MCF 10A (cell line): Measurements from ENCODE around the gene ADD1. TPM values are rescaled to one million over a fixed set of nuclear protein-coding genes. Genes with fewer than 3 reads are reported as not detected.
A peak's percentile ranks its signal among the peaks of the same experiment; 100 is the strongest.

ENCODE experiments used
- BruUV-seq: library from RNA; stranded (reverse); fragments of 400-500 nt; replicated peaks from 2 replicates; lab custom pipeline; 2021; lab: Mats Ljungman, UMichigan
- CTCF ChIA-PET: fragments of 300-600 bp; sonication (Branson Sonifier 250); formaldehyde crosslinking; extraction: SDS; loops from one replicate; lab custom pipeline; 2021; ENCODE audit warnings: antibody characterized with exemption, inconsistent platforms; lab: Yijun Ruan, JAX
- POLR2A ChIA-PET: fragments of 300-600, 350-650 bp; sonication (Branson Sonifier 250); formaldehyde crosslinking; extraction: SDS; loops from one replicate; lab custom pipeline; 2020; ENCODE audit warnings: antibody characterized with exemption, inconsistent platforms; lab: Yijun Ruan, JAX
- DNase-seq: peaks from one replicate; pipeline ENCODE4 v3.0.0-alpha.2; 2018; ENCODE audit not compliant: unreplicated experiment
- H3K27ac Mint-ChIP-seq: one replicate; pipeline ENCODE4 v1.8.0; 2022; ENCODE audit warnings: mild to moderate bottlenecking, low read depth, mixed read lengths; ENCODE audit not compliant: unreplicated experiment
- H3K27me3 Mint-ChIP-seq: one replicate; pipeline ENCODE4 v1.8.0; 2022; ENCODE audit warnings: mixed read lengths; ENCODE audit not compliant: insufficient read depth, unreplicated experiment
- H3K36me3 Mint-ChIP-seq: one replicate; pipeline ENCODE4 v1.8.0; 2022; ENCODE audit warnings: mild to moderate bottlenecking, moderate library complexity, mixed read lengths; ENCODE audit not compliant: insufficient read depth, unreplicated experiment
- H3K4me1 Mint-ChIP-seq: one replicate; pipeline ENCODE4 v1.8.0; 2022; ENCODE audit warnings: mixed read lengths; ENCODE audit not compliant: insufficient read depth, unreplicated experiment
- H3K4me3 Mint-ChIP-seq: one replicate; pipeline ENCODE4 v1.8.0; 2022; ENCODE audit warnings: mild to moderate bottlenecking, moderate library complexity, mixed read lengths; ENCODE audit not compliant: unreplicated experiment
- H3K9me3 Mint-ChIP-seq: one replicate; pipeline ENCODE4 v1.8.0; 2022; ENCODE audit warnings: mixed read lengths; ENCODE audit not compliant: unreplicated experiment
- CTCF ChIP-seq: fragments of 200-600 bp; IDR thresholded peaks from one replicate; pipeline ENCODE4 v1.8.0; 2022; ENCODE audit warnings: antibody characterized with exemption, mild to moderate bottlenecking; ENCODE audit not compliant: unreplicated experiment
- intact Hi-C: fragments of 100-400 bp; cut with micrococcal nuclease; formaldehyde crosslinking; loops from 2 replicates; pipeline ENCODE4 v1.14.1; 2022
- total RNA-seq: library from RNA; stranded (reverse); gene quantifications from 2 replicates; pipeline ENCODE4 v1.2.3, GENCODE V29; 2022

ADD1 gene
- total RNA-seq, 1 experiment from 2014 or later: 131 TPM

- Mint-ChIP-seq H3K27me3 (no peaks in the 10 kb centered on the region), H3K4me1 (peaks cover 15% of the 10 kb centered on the region), H3K4me3 (peak overlapping the region; percentile 67), H3K9me3 (no peaks in the 10 kb centered on the region), H3K36me3 (peaks cover 20% of the 10 kb centered on the region), H3K27ac (peak overlapping the region; percentile 65)
- CTCF ChIA-PET: interaction anchor here (0.5 to 1.6 kb wide), 3 partner anchors 54 to 598 kb away, joined by 3 to 4 read pairs (median 4); no protein-coding TSS in a partner anchor
- intact Hi-C loops: no loop called here
- DNase-seq: peak; percentile 56
- no TSS peak for BruUV-seq
- POLR2A ChIA-PET: interaction anchor here (0.6 to 2.9 kb wide), 10 partner anchors 12 to 118 kb away, joined by 3 to 17 read pairs (median 6); partner anchors contain the start of gene ADD1
- TF ChIP-seq CTCF: no peak
Measured at GRCh38 chr4:2817701-2818350, 25.8 kb upstream of the ADD1 start.

GRCh38 chr4:2818351-2818939 lies 25.2 kb upstream of the ADD1 start:
- BruUV-seq: no TSS peak
- Mint-ChIP-seq H3K27me3 (no peaks in the 10 kb centered on the region), H3K4me1 (peaks cover 15% of the 10 kb centered on the region), H3K27ac (no peak overlapping the region), H3K36me3 (peaks cover 23% of the 10 kb centered on the region), H3K9me3 (no peaks in the 10 kb centered on the region), H3K4me3 (peak overlapping the region; percentile 41)
- DNase-seq: no peak
- ChIA-PET POLR2A (interaction anchor here (0.6 to 2.9 kb wide), 14 partner anchors 13 to 316 kb away, joined by 3 to 17 read pairs (median 5); partner anchors contain the start of gene ADD1), CTCF (interaction anchor here (0.5 to 1.6 kb wide), 3 partner anchors 55 to 598 kb away, joined by 3 to 4 read pairs (median 4); no protein-coding TSS in a partner anchor)
- TF ChIP-seq CTCF: no peak
- intact Hi-C loops: no loop called here

GRCh38 chr4:2819244-2820215 lies 24.1 kb upstream of the ADD1 start:
- no peaks in the 10 kb centered on the region for H3K9me3 Mint-ChIP-seq
- intact Hi-C loops: no loop called here
- ChIA-PET POLR2A (interaction anchor here (0.5 to 2.9 kb wide), 11 partner anchors 13 to 317 kb away, joined by 3 to 17 read pairs (median 4); partner anchors contain the start of gene ADD1), CTCF (interaction anchor here (1.5 to 1.6 kb wide), 2 partner anchors 56 to 59 kb away, joined by 4 read pairs; no protein-coding TSS in a partner anchor)
- peaks cover 27% of the 10 kb centered on the region for H3K36me3 Mint-ChIP-seq
- no TSS peak for BruUV-seq
- no peak for DNase-seq
- H3K4me3 Mint-ChIP-seq: peak overlapping the region; percentile 41
- H3K4me1 Mint-ChIP-seq: peaks cover 15% of the 10 kb centered on the region
- no peaks in the 10 kb centered on the region for H3K27me3 Mint-ChIP-seq
- H3K27ac Mint-ChIP-seq: peak overlapping the region; percentile 51
- TF ChIP-seq CTCF: no peak
